H54 (cell line): Measurements from ENCODE around the gene SLC35A3.
A peak's percentile ranks its signal among the peaks of the same experiment; 100 is the strongest.
"Not testable (repeated sequence)": the region's sequence is repeated elsewhere in the genome, so short reads cannot be mapped to it uniquely, and the experiment has no call there.

ENCODE experiments used
- DNase-seq: peaks from one replicate; pipeline ENCODE4 v3.0.0; 2011; ENCODE audit warnings: low spot score, mixed read lengths; ENCODE audit not compliant: insufficient read length
- FAIRE-seq: peaks from 3 replicates; lab custom pipeline; 2011; peaks lifted over from hg19 to GRCh38; lab: Jason Lieb, UNC
- POLR2A ChIP-seq: IDR thresholded peaks from 2 replicates; pipeline ENCODE4 v1.6.1; 2011; ENCODE audit warnings: low read depth, mild to moderate bottlenecking, low read length

Gene SLC35A3

GRCh38 chr1:99963041-99963795 lies 6.6 kb upstream of the SLC35A3 start:
- TF ChIP-seq POLR2A, result no peak
- FAIRE-seq, result peak; percentile 78
- peak; percentile 19 for DNase-seq

- no peak for TF ChIP-seq POLR2A
- FAIRE-seq (no peak), DNase-seq (no peak)
Measured at GRCh38 chr1:99964806-99965205, 5.0 kb upstream of the SLC35A3 start.

GRCh38 chr1:99965646-99966375 lies 4.0 kb upstream of the SLC35A3 start:
- FAIRE-seq, result no peak
- no peak for DNase-seq
- no peak for TF ChIP-seq POLR2A

- TF ChIP-seq POLR2A, result no peak
- FAIRE-seq, result no peak
Measured at GRCh38 chr1:99968214-99968613, 1.6 kb upstream of the SLC35A3 start.

GRCh38 chr1:99969260-99969728 lies 502 bp upstream of the SLC35A3 start:
- FAIRE-seq (no peak), DNase-seq (no peak)
- TF ChIP-seq POLR2A, result no peak

More at GRCh38 chr1:99968214-99968613, 1.6 kb upstream of the SLC35A3 start:
- DNase-seq, result no peak

- FAIRE-seq, result no peak
- no peak for TF ChIP-seq POLR2A
- DNase-seq, result no peak
Measured at GRCh38 chr1:99970713-99971255, 988 bp downstream of the SLC35A3 start.

GRCh38 chr1:99972066-99972465 lies 2.3 kb downstream of the SLC35A3 start:
- not testable (repeated sequence) for FAIRE-seq, DNase-seq

- FAIRE-seq (no peak), DNase-seq (no peak)
- no peak for TF ChIP-seq POLR2A
Measured at GRCh38 chr1:99975529-99975928, 5.7 kb downstream of the SLC35A3 start.

- not testable (repeated sequence) for FAIRE-seq, DNase-seq
Measured at GRCh38 chr1:99977326-99977725, 7.5 kb downstream of the SLC35A3 start.

- DNase-seq (no peak), FAIRE-seq (no peak)
- TF ChIP-seq POLR2A, result no peak
Measured at GRCh38 chr1:99978218-99978617, 8.4 kb downstream of the SLC35A3 start.

- no peak for TF ChIP-seq POLR2A
- FAIRE-seq (no peak), DNase-seq (no peak)
Measured at GRCh38 chr1:99979091-99979490, 9.3 kb downstream of the SLC35A3 start.

- FAIRE-seq, result no peak
- DNase-seq, result no peak
- no peak for TF ChIP-seq POLR2A
Measured at GRCh38 chr1:99980928-99981327, 11.1 kb downstream of the SLC35A3 start.

GRCh38 chr1:99986656-99987225 lies 16.9 kb downstream of the SLC35A3 start:
- no peak for TF ChIP-seq POLR2A
- DNase-seq (no peak), FAIRE-seq (no peak)

GRCh38 chr1:99988210-99988765 lies 18.5 kb downstream of the SLC35A3 start:
- TF ChIP-seq POLR2A, result no peak
- FAIRE-seq (no peak), DNase-seq (no peak)
